Measurements from ENCODE around the gene STK32C.

- no peak for TF ChIP-seq SUZ12 (IDR thresholded peaks at IDR 0.05; ENCODE audit: extremely low read depth, insufficient read depth, insufficient read length)
- no peak for TF ChIP-seq YY1 (IDR thresholded peaks at IDR 0.05; ENCODE audit: insufficient read depth, insufficient read length)
- no peak for TF ChIP-seq ZNF274 (IDR thresholded peaks at IDR 0.05; ENCODE audit: low read depth, low read length)
These were observed 49.0 kb upstream of the STK32C start for GRCh38 chr10:132356621-132357195.
